Islet of Langerhans (tissue), 1 donor: ENCODE data around the gene LGALS7B.
"Not testable (repeated sequence)": the region's sequence is repeated elsewhere in the genome, so short reads cannot be mapped to it uniquely, and the experiment has no call there.

ENCODE experiments used
- FAIRE-seq: peaks from one replicate; lab custom pipeline; 2011; peaks lifted over from hg19 to GRCh38; lab: Jason Lieb, UNC

The LGALS7B gene

DNA sequence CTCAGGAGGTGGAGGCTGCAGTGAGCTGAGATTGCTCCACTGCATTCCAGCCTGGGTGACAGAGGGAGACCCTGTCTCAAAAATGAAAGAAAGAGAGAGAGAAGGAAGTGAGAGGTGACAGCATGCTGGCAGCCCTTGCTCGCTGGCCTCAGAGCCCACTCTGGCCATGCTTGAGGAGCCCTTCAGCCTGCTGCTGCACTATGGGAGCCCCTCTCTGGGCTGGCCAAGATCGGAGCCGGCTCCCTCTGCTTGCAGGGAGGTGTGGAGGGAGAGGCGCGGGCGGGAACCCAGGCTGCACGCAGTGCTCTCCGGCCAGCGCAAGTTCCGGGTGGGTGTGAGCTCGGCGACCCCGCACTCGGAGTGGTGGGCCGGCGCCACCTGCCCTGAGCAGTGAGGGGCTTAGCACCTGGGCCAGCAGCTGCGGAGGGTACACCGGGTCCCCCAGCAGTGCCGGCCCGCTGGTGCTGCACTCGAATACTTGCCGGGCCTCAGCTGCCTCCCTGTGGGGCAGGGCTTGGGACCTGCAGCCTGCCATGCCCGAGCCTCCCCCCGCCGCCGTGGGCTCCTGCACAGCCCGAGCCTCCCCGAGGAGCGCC lies 32.3 kb downstream of the LGALS7B start:
- FAIRE-seq, result not testable (repeated sequence)

DNA sequence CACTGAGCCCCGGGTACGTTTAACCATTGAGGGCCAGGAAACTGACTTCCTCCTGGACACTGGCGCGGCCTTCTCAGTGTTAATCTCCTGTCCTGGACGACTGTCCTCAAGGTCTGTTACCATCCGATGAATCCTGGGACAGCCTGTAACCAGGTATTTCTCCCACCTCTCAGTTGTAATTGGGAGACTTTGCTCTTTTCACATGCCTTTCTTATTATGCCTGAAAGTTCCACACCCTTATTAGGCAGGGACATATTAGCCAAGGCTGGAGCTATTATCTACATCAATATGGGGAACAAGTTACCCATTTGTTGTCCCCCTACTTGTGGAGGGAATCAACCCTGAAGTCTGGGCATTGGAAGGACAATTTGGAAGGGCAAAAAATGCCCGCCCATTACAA lies 36.9 kb downstream of the LGALS7B start:
- FAIRE-seq, result not testable (repeated sequence)

DNA sequence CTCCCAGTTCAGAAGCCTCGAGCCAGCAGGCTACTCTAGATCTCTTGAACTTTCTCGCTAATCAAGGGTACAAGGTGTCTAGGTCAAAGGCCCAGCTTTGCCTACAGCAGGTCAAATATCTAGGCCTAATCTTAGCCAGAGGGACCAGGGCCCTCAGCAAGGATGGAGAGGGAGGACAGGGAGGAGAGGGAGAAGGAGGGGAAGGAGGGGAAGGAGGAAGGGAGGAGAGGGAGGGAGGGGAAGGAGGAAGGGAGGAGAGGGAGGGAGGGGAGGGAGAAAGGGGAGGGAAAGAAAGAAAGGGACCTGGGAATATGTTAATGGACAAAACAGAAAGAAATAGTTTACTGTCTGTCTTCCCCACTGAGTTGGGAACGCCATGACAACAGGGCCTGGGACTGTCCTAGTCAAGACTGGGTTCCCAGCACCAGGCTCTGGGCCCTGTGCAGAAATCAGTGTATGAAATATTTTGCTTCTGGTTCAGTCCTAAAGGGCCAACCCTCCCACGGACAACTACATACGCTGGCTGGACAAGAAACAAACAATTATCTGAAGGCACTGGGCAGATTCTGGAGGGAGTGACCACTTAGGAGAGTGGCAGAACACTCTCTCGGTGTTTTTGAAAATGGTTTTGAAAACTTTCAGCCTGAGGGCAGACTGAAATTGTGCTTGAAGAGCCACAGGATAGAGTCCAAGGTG lies 38.0 kb downstream of the LGALS7B start:
- no peak for FAIRE-seq

DNA sequence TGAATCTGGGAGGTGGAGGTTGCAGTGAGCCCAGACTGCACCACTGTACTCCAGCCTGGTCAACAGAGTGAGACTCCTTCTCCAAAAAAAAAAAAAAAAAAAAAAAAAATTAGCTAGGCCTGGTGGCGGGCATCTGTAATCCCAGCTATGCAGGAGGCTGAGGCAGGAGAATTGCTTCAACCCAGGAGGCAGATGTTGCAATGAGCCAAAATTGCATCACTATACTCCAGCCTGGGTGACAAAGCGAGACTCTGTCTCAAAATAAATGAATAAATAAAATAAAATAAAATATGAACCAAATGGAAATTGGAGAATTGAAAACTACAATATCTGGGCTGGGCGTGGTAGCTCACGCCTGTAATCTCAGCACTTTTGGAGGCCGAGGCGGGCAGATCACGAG lies 40.2 kb downstream of the LGALS7B start:
- not testable (repeated sequence) for FAIRE-seq

DNA sequence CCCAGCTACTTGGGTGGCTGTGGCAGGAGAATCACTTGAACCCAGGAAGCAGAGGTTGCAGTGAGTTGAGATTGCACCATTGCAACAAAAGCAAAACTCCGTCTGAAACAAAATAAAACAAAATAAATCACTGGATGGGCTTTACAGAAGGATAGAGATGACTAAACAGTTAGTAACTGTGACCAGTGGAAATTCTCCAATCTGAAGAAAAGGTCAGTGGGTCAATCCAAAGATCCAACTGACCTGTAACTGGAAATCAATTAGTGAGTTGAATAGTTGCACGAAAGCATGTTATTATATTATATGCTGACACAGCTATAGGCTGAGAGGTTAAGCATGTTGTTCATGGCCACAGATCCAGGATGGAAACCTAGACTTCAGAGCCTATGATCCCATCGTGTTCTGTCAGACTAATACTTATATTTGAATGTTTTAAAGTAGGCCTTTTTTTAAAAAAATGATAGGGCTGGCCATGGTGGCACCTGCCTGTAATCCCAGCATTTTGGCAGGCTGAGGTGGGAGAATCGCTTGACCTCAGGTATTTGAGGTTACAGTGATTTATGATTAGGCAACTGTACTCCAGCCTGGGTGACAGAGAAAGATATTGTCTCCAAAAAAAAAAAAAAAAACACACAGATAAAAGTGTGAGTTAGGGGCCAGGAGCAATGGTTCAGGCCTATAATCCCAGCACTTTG lies 41.2 kb downstream of the LGALS7B start:
- FAIRE-seq, result no peak

DNA sequence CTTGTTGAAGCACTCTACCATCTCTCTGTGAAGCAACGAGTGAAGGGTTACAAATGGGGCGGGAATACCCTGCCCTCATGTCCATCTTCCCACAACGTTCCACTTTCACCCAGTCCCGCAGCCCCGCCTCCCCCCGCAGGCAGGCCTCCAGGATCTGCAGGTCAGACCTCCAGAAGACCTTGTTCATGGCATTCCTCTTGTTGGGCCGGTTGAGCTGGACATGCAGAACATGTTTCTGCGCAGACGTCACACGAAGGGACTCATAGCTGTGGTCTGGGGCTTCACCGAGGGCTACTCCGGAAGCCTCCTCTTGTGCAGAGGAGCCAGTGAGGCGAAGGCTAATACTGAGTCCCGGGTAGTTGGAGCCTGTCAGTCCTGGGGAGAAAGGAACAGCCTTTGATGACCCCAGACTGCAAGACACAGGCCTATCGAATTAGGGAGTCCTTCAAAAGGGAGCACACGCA lies 42.2 kb downstream of the LGALS7B start:
- no peak for FAIRE-seq

DNA sequence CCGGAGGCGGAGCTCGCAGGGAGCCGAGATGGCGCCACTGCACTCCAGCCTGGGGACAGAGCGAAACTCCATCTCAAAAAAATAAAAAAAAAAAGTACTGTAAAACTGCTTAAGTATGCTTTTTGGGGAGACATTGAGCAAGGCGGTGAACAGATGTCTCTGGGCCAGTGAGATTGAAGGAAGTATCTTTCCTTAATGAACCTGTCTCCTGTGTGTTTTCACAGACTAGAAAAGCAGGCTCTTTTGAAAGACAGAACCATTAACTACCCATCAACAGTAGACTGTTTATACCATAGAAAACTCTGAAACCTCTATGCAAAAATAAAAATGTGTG lies 44.1 kb downstream of the LGALS7B start:
- FAIRE-seq, result no peak

DNA sequence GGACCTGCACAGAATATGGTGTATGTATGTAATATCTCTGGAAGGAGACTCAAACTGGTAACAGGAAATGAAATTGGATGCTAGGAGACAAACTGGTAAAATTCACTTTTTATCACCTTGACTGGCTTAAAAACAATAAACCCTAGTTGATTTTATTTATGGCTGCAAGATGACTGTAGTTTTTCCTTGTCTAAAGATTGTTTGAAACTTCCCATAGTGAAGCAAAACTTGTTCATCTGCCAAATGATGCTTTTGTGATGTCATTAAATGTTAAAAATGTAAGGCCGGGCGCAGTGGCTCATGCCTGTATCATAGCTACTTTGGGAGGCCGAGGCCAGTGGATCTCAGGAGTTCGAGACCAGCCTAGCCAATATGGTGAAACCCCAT lies 45.1 kb downstream of the LGALS7B start:
- no peak for FAIRE-seq

DNA sequence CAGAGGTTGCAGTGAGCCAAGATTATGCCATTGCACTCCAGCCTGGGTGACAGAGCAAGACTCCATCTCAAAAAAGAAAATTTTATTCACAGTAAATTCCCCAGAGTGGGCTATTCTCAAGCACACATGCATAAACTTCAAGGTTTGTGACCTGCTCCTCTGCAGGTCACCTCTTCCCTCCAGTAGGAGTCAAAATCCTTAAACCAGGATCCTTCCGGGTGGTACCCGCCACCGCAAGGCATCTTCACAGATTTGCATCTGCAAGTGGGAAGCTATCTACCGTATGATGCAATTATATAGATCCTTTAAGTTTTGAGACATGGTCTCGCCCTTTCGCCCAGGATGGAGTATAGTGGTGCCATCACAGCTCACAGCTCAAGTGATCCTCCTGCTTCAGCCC lies 45.6 kb downstream of the LGALS7B start:
- no peak for FAIRE-seq

DNA sequence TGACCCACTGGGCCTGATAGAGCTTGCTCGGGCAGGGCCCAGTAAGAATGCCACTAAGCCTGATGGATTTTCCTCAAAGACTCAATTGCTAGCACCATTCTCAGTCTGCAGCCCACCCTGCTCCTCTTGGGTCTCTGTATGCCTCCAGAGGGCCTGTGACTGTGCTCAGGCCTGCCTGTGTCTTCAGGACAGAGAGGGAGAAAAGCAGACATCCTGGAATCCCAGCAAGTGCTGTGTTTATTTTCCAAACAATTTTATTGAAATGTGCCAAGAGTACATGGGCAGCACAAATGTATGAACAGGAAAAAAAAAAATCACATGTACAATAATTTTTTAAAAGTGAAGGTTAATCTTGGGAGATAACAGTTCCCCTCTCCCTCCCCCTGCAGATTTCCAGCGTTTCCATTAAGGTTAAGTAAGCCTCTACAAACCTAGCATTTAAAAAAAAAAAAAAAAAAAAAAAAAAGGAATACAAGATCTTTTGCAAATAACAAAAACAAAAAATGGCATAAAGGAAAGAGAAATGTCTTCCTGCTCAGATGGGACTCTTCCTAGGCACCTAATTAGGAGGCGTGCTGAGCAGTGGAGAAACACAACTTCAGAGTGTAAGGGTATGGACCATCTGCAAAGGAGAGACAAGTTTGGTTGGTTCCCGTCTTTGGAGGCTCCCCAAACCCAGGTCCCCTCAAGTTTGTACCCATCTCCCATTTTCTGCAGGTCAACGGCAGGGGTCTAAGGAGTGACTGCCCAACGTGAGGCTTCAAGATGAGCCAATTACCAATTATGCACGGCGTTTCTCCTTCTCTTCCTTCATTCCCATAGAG lies 47.4 kb downstream of the LGALS7B start:
- no peak for FAIRE-seq

DNA sequence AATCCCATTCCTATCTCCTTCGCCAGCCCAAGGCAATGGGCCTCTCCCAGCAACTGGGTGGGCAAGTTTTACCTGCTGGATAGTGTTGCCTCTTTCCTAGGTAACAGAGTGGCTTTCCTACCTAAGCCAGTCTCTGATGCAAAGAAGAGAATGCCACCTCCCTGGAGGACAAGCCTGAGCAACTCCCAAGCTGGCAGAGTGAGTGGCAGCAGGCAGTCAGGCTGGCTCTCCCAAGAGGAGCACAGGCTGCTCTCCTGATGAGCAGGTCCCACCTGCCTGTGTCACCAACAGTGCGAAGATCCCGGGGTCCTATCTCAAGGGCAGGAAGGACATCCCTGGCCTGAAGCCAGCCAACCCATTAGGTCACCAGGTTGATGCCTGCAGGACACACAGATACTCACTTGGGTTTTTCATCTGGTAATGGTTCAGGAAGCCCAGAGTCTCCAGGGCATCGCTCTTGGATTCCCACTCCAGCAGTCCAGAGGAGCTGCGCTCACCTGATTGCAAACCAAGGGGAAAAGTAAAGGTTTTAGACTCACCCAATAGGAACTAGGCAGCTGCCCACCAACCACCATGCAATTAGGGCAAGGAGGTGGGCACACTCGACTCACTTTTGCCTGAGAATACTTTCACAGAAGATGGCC lies 48.1 kb downstream of the LGALS7B start:
- no peak for FAIRE-seq

DNA sequence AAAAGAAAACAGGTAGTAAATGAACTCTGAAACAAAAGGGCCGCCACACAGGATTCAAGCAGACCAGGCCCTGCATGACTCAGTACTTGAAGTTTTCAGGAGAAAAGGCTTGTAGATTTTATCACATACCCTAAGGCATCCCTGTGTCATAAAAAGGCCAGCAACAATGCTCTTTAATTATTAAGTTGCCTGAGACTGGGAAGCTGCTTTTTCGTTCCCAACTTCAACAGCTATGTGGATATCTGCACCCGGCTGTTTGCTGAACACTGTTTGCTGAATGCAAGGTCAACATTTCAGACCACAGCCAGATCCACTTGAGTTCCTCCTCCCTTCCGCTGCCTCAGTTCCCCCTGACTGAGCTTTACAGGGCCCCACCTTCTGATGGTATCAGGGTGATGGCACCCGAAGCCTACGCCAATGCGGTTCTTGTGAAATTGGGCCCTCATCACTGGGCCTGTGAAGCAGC lies 48.7 kb downstream of the LGALS7B start:
- FAIRE-seq, result no peak

DNA sequence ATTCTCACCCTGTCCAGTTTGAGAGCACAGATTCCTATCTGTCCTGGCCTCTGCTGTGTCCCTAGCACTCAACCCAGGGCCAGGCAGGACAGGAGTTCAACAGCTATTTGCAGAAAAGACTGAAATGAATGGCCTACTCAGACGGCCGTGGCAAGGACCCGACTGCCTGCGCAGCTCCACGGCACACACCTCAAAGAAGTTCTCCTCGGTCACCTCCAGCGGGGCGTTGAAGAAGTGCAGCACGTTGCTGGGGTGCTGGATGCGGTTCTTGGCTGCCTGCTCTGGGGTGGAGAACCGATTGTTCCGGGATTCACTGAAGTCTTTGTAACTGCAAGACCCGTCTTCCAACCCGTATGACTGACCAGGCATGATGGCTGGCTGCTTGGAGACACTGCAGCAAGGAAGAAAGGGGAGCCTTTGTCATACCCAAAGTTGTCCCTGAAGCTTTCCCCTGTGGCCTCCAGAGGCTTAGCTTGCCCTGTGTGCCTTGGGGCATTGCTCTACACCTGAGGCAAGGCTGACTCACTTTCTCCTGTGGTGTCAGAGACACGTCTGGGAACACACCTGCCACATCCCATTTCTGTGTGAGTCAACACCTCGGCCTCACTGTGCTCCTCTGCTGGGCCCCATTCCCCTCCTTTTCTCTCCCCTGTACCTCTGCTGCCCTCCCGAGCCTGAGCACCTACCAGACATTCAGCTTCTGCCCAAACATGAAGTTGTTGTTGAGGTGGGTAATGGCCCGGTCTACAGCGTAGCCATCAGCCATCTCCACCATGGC lies 49.4 kb downstream of the LGALS7B start:
- FAIRE-seq, result no peak

DNA sequence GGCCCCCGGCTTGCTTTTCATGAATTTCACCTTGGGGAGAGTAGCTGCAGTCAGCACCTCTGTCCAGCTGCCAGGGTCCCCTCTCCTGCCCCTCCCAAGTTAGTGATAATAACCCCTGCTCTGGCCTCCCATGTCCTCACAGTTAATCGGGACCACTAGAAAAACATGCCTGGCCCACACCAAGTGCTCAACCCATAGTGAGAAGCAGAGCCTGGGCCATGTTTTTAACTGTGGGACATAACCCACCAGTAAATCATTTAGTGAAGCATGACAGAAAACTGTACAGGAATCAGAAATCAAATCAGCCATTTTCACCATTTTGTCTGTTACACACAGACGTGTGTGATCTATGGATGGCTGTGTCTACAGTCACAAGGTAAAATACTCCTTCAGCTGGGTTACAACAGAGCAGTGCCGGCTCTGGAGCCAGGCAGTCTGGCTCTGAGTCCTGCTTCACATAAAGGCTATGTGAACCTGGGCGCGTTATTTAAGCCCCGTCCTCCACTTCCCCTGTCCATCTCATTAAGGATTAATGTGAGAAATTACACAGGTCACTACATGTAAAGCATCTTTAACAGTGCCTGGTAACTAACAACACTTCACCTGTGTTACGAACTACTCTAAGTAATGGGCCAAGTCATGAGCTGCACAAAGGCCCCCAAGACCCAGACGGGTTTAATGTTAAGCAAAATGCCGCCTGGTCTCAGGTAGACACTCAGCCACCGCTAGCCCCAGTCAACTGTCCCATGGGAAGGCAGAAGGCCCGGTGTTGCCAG lies 50.2 kb downstream of the LGALS7B start:
- FAIRE-seq, result no peak

DNA sequence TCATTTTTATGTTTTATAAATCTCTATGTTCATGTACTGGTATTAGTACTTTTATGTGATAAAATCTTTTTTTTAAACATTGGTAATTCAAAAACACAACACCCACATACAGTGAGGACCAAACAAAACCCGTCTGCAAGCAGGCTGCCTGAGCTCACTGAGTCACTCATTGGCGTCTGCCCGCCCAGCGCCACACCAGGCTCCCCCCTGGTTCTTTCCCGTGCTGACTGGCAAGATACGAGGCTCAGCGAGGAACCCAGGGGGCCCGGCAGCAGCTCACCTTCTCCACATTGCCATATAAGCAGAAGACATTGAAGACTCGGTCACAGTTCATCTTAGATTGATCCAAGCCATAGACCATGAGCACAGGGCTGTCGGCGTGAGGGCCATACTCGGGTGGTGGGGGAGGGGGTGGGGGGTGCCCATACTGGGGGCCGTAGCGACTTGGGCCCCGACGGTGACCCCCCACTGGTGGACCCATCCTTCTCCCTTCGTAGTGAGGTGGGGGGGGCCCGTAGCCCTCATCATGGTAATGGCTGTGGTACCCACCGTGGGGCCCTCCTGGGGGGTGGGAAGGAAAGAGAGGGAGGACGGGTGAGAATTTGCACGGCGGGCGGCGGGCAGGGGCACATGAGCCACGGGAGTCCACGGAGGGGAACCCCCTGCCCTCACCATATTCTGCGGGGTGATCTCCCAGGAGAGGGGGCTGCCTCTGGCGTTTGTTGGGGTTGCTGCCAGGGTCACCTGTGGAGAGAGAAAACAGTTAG lies 51.0 kb downstream of the LGALS7B start:
- FAIRE-seq, result no peak

DNA sequence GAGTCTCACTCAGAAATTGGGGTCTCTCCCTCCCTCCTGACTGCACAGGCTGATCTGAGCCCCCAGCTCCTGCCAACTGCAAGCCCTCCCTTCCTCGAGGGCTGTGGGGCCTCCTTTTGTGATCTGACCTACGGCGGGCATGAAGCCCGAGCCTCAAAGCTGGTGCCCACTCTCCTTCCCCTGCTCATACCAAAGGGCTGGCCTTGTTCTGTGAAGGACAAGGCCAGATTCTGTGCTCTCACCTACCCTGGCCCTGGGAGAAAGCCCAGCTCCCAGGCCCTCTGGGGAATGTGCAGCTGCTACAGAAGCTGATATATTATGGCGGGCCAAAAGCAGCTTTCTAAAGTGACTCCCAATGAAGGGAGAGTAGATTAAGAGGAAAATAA lies 51.6 kb downstream of the LGALS7B start:
- FAIRE-seq, result no peak
